Activated effector memory CD4-positive, alpha-beta T cell treated with Interleukin-2 at 50 U/mL for 16 hours (primary cell): ENCODE results near the gene ADAMTS2.

ENCODE experiments used
- DNase-seq: peaks from one replicate; pipeline ENCODE4 v3.0.0-alpha.2; 2020

The ADAMTS2 gene

DNA sequence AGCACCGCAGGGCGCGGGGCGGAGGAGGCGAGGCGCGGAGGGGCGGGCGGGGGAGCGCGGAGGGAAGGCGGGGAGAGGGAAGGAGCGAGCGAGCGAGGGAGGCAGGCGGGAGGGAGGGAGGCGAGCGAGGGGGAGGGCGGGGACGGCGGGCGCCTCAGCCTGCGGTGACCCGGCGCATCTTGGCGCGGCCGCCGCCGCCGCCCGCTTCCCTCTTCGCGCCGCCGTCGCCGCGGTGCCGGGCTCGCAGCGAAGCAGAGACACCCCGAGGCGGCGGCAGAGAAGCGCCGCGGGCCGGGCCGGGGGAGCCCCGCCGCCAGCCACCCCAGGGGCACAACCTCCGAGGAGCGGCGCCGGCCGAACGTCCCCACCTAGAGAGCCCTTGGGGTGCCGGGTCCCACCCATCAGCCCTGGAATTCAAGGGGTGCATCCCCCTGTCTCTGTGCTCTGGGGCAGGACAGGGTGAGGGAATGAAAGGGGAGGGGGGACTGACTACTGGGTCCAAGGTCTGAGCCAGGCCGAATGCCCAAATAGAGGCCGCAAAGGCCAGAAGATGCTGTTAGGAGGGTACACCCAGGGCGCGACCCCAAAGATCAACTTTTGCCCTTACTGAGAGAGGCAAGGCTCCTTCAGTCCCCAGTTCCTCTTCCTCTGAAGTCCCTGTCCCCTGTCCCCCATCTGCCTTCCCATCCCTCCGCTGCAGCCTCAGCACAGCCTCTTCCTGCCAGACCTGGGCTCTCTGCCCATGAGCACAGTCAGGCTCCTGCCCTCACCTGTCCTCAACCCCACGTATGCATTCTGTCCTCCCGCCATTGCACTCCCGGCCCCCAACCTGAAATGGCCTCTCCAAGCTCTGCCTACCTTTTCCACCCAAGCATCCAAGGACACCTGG lies at the start of gene ADAMTS2:
TSS of gene ADAMTS2 (minus strand) at position 29 of the 889 bp plus-strand sequence. CDS start 133 bp downstream, outside the sequence.
- DNase-seq = no peak

DNA sequence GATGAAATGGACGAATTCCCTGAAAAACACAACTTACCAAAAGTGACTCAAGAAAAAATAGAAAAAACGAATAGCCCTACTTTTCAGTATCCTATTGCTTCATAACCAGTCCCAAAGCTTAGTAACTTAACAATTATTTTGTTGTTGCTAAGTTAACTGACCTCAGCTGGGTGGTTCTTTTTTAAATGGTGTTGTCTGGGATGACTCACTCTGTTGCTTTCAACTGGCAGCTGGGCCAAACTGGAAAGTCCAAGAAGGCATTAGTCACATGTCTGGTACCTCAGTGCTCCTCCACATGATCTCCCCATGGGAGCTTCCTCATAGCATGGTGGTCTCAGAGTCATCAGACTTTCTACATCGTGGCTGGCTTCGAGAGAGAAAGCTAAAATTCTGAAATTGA lies 47.8 kb upstream of the ADAMTS2 start:
- DNase-seq = no peak

DNA sequence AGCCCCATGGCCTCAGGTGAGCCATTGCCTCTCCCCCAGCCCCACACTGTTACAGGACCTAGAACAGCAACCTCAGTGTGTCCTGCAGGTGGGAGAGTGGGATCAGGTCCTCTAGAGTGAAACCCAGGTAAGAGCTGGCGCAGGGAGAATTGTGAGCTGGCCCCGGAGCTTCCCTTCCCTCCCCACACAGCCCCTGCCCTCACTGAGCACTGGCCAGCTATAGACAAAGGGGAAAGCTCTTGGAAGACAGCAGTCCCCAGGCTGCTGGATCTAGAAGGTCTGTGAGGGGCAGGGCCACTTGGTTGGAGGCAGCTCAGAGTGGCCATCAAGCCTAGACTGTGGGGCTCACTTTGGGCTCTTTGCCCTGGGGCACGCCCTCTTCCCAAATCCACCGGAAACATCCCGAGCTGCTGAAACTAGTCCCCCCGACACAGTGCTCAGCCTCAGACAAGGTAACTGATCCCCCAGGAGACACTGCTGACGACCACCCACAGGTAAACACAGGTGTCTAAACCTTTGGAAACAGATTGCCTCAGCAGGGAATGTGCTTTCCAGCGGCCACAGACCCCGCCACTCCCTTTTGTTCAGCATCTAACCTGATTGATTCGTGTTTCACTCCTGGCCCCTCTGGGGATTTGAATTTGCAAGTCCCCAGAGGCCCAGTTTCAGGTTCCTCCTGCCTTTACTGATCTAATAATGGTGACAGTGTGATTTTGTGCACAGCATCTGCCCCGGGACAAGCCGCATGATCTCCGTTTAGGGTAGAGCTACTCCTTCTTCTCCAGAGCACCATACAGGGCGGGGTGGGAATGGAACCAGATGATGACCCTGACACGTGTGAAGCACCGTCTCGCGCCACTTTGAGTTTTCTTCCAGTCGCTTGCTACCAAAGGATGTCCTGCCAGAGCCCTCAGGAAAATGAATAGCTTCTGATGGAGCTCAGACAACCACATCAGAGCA lies 42.2 kb upstream of the ADAMTS2 start:
- no peak for DNase-seq

DNA sequence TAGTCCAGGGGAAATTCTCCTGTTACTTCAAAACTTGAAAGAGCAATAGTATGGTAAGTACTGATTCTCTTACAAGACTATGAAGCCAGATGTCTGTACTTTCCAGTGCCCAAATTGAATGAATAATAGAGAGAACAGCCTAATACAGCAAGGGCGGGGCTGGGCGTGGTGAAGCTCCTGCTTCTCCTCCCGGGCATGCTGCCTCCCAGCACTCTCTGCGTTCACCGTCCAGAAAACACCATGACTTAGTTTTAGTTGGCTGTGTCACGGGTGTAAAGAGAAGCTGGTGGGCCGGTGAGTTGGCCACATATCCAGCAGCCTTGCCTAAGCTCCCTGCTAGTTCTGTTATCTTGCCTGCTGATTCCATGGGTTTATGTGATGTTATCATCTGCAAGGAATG lies 40.7 kb upstream of the ADAMTS2 start:
- DNase-seq = no peak

DNA sequence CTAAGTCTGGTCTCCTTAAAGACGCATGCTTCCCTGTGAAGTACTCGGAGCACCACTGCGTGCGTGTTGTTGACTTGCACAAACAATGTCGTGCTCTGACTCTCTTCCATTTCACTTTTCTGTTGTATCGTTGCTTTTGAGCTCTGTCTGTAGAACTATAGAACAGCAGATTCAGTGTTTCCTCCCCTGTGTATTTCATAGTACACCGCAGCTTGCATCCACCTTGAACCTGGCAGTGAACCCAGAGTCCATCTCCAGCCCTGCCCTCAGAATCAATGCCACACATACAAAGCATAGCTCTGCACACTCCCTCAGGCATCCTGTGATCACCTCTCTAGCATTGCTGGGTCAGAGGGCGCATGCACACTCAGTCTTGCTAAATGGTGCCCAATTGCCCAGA lies 37.2 kb upstream of the ADAMTS2 start:
- no peak for DNase-seq

DNA sequence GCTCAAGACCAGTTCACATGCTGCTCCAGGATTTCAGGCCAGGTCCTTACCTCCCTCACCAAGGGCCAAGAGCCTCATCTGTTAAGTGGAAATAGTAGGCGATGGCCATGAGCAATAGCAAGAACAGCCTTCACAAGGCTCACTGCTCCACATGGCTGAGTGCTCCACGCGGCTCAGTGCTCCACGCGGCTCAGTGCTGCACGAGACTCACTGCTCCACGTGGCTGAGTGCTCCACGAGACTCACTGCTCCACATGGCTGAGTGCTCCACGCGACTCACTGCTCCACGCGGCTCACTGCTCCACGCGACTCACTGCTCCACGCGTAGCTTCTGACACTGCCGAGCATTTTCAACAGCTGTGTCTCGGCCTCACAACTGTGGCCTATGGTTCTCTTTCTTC lies 36.4 kb upstream of the ADAMTS2 start:
- DNase-seq = no peak

DNA sequence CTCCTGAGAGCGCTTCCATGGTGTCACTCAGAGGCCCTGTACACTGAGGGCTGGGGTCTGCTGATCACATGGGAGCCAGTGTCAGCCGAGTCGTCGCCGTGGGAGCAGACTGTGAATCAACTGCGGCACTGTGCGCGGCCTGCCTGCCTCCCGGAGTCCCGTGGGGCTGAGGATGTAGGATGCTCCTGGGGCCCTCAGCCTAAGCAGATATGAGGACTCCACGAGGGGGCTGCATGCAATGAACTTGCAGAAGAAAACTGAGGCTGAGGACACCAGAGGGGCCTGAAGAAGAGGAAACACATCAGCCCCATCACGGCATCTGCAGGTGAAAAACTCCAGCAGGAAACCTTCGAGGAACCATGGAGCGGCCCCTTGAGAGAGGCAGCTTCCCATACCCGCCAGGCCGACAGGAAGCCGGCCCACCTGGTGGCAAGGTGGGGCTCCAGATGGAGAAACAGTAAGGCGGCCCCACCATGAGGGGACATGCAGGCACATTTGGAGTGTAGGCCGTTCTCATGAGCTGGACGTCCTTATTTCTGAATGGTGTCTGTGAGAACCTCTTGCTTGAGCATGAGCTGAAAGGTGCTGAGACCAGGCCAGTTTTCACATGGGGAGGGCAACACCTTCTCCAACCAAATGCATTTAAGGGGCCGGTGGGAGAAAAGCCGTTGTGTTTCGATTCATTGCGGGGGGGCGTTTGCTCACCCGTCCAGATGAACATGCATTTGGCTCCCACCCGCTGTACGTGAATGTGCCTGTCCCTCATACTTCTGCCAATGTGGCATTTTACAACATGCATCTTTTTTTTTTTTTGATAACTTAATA lies 35.2 kb upstream of the ADAMTS2 start:
- DNase-seq = no peak

DNA sequence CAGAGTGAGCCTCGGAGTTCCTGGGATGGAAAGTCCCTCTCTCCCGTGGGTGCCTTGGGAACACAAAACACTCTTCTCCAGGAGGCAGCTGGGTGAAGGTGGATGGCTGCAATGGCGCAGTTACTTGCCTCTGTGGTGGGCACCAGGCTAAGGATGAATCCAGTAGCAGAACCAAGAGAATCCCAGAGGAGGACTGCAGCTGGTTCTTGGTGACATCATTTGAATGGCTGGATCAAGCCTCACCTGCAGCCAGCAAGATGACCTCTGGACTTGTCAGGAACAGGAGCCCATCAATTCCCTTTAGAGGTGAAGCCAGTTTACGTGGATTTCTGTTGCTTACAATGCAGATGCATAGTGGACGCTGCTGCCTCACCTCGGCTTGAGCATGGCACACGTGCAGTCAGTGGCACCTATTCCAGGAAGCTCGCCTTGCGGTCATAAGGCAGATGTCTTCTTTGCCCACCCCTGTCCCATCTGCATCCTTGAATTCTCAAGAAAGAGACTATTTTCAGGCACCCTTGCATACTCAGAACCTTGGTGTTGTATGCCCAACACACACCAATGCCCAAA lies 34.1 kb upstream of the ADAMTS2 start:
- no peak for DNase-seq

DNA sequence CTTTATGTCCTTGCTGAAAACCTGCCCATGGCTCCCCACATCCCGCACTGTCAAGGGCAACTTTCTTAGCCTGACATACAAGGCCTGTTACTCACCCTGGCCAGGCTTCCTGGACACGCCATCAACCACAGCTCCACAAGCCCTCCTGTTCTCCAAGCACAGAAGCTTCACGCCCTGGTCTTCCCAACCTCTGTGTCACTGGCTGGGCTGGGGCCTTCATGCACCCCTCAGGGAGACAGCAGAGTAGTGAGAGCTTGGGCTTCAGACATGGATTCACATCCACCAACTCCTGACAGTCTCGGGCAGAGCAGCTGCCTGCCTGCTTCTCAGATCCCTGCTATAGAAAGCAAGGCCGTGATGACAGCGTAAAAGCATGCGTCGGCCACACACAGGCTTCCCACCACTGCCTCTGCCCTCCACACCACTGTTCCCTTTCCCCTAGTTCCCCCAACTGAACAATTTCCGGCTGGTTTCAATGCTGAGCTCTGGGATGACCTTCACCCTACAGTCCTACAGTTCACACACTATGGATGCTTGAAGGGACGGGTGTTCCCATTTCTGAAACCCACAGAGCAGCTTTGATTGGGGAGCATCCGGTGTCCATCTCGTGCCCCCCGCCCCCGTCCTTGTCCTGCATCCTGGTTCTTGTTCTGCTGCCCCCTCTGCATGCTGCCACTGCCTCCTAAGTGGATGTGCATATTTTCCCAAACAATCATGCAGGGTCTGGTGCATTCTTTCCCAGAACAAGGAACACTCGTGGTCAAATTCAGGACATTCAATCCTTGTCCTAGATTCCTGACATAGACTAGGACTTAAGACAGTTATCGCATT lies 33.4 kb upstream of the ADAMTS2 start:
- DNase-seq = no peak

DNA sequence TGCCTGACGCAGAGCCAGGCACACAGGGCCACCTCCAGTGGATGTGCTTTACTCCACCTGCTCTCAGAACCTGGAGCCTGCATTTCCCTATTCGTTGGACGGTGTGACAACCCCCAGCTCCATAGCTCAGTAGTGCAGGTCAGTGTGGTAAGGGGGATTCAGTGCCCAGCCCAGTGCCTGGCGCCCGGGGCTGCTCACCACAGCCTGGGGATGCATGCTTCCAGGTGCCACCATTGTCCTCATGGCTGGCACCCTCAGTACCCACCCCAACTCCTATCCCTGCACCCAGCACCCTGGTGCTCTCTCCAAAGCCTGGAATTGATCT lies 32.8 kb upstream of the ADAMTS2 start:
- DNase-seq = no peak

DNA sequence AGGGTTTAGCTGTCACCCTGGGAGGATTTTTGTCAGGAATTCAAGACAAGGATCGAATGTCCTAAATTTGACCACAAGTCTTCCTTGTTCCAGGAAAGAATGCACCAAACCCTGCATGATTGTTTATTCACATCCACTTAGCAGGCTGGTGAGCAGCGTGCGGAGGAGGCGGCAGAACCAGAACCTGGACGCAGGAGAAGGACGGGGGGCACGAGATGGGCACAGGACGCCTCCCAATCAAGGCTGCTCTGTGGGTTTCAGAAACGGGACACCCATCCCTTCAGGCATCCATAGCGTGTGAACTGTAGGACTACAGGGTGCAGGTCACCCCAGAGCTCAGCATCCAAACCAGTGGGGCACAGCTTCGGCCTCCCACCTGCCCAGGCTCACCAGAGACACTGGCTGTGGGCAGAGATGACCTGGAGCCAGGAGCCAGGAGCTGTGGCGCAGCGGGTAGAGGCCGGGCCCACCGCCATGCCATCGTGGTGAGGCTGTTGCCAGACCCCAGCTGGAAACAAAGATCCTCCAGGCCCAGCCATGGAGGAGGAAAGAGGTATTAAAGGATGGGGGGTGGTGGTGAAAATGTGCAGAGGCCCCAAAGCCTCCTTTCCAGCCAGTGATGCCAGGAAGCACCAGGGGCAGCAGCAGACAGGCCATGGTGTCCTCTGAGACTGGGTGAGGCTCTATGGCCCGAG lies 32.3 kb upstream of the ADAMTS2 start:
- no peak for DNase-seq

DNA sequence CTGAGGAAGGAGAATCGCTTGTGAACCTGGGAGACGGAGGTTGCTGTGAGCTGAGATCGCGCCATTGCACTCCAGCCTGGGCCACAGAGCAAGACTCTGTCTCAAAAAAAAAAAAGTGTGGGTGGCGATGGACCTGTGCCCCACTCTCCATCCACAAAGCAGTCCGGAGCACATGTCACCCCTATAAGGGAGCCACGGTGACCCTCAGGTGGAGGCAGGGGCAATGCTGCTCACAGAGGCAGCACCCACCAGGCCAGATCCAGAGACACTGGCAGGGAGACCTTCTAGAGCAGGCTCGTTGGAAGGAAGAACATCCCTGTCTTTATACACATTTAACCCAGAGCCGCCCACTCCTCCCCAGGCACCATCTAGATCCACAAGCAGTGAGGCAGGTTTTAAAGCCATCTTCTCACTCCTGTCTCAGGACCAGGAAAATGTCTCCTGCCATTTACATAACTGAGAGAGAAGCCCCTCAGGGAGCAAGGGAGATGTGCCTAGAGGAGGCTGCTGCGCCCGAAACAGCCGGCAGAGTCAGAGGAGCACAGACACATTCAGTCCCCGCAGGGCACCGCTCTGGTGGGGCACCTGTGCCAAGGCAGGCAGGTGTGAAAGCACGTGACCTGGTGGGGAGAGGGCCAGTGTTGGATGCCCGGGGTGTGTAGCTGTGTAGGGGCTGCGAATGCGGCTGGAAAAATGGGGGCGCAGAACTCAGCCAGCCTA lies 31.6 kb upstream of the ADAMTS2 start:
- DNase-seq = no peak

DNA sequence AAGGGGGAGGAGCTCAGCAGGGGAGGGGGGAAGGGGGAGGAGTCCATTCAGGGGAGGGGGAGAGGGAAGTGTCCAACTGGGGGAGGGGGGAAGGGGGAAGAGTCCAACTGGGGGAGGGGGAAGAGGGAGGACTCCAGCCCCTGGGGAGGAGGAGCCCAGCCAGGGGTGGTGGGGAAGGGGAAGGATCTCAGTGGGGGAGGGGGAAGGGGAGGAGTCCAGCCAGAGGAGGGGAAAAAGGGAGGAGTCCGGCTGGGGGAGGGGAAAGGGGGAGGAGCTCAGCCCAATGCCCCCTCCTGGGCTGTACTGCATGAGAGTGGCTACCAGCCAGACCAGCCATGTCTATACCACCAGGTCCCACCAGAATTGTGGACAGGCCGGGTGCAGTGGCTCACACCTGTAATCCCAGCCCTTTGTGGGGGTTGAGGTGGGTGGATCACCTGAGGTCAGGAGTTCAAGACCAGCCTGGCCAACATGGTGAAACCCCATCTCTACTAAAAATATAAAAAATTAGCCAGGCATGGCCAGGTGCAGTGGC lies 30.6 kb upstream of the ADAMTS2 start:
- DNase-seq = no peak

DNA sequence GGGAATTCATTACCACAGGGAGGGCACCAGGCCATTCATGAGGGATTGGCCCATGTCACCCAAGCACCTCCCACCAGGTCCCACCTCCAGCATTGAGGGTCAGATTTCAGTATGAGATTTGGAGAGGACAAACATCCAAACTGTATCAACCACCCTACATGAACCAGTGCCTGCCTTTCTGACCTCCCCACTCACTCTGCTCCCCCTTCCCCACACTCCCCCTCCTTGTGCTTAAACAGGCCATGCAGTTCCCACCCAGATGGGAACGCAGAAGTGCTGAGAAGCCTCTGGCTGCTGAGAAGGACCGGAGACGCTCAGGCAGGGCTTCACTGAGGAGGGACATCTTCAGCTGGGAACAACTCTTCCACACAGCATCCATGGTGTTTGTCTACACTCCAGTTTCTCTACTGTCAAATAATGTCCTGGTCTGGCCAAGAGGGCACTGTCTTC lies 30.0 kb upstream of the ADAMTS2 start:
- no peak for DNase-seq

DNA sequence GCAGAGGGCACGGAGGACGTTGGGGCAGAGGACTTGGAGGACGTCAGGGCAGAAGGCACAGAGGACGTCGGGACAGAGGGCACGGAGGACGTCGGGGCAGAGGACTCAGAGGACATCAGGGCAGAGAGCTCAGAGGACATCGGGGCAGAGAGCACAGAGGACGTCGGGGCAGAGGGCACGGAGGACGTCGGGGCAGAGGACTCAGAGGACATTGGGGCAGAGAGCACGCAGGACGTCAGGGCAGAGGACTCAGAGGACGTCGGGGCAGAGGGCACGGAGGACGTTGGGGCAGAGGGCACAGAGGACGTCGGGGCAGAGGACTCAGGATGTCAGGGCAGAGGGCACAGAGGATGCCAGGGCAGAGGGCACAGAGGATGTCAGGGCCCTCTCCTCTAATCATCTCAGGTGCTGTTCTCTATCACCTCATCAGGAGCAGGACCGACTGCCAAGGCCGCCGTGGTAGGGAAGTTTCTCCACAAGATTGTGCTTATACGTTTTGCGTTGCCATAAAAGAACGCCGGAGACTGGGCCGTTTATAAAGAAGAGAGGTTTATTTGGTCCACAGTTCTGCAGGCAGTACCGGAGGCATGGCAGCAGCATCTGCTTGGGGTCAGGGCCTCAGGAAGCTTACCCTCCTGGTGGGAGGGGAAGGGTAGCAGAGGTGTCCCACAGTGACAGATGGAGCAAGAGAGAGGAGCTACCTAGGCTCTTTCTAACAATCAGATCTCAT lies 29.4 kb upstream of the ADAMTS2 start:
- DNase-seq = no peak

DNA sequence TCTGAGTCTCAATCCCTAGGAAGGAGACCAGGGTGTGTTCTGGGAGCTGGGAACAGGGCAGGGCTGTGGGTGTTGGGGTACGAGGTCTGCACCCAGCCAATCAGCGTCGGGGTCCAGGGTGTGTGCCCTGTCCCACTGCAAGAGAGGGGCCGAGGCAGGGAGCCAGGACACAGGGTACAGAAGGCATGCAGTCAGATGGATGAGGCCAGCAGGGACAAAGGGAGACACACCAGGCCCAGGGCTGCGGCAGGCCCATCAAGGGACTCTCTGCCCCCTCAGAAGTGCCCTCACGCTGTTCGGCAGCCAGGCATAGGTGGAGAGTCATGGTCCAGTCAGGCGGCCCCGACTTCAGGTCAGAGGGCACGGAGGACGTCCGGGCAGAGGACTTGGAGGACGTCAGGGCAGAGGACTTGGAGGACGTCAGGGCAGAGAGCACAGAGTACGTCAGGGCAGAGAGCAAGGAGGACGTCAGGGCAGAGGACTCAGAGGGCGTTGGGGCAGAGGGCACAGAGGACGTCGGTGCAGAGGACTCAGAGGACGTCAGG lies 28.8 kb upstream of the ADAMTS2 start:
- no peak for DNase-seq

DNA sequence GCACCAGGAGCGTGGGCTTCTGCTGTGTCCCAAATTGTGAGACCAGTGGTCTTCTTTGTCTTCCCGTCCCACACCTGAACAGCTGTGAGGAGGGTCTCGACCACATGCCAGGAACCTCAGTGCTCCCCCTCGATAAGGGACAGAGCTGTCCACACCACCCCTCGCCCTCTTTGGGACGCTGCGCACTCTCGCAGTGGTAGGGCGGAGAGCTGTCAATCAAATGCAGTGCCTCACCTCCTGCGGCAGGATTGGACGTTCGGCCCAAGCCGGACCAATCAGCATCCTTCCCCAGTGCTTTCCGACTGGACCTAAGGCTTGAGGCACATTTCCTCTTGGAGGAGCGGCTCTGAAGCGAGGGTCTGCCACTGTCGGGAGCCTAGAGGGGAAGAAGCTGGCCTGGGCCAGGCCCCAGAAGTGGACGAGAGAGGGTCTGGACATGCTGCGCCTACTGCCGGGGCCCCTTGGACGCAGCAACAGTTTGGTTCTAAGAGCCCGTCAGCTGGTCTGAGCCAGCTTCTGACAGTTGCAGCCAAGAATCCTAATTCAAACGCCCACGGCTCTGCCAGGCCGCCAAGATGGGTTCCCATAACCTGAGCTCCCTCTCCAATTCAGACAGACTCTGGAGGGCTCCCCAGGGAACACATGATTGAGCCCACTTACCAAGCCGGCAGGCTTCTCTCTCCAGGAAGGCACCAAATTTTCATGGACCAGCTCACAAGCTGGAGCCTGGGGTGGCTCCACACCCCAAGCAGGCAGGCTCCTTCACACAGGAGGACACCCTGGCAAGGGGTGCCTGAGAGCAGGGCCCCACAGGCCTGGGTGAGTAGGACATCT lies 28.1 kb upstream of the ADAMTS2 start:
- no peak for DNase-seq
